ENCODE results near the gene RRP15. TPM values are rescaled to one million over a fixed set of nuclear protein-coding genes. Genes with fewer than 3 reads are reported as not detected.

The RRP15 gene
- total and polyA plus RNA-seq, 2 experiments from 2014 or later, result 5.4 to 25.5 TPM

GRCh38 chr1:218281285-218281684, 3.8 kb upstream of the RRP15 start:
- peak; percentile 13 for DNase-seq
- Histone ChIP-seq H3K27ac (no peak overlapping the region), H3K9ac (no peak overlapping the region), H3K9me3 (ENCODE audit: low read depth) (no peaks in the 10 kb centered on the region), H3K27me3 (replicated peaks; ENCODE audit: insufficient read depth) (no peaks in the 10 kb centered on the region; the same call in 1 of the 2 replicates), H4K20me1 (ENCODE audit: insufficient read depth) (no peaks in the 10 kb centered on the region), H3K79me2 (ENCODE audit: insufficient read depth) (peaks cover 12% of the 10 kb centered on the region), H3F3A (ENCODE audit: insufficient read depth) (no peaks in the 10 kb centered on the region), H3K4me3 (no peak overlapping the region), H2AFZ (no peak overlapping the region), H3K9me2 (ENCODE audit: insufficient read depth) (no peaks in the 10 kb centered on the region), H3K4me1 (ENCODE audit: insufficient read depth) (peaks cover 5% of the 10 kb centered on the region; the same call in 1 of the 2 replicates), H3K36me3 (ENCODE audit: low read depth) (no peaks in the 10 kb centered on the region), H3K4me2 (ENCODE audit: unreplicated experiment) (no peak overlapping the region)
- in situ Hi-C loops (cut with MboI), result no loop called here
- TF ChIP-seq EZH2phosphoT487 (IDR thresholded peaks at IDR 0.05; ENCODE audit: insufficient read depth, low read depth) (no peak), EZH2 (IDR thresholded peaks at IDR 0.05; ENCODE audit: insufficient read depth, poor library complexity, severe bottlenecking) (no peak)
- 67 to 69% methylated on average over 4 of the region's 4 CpGs for WGBS, 2 experiments (ENCODE audit: low coverage in 1 of 2, low lambda C conversion rate in 2 of 2, missing lambda C conversion rate in 2 of 2)

GRCh38 chr1:218284377-218284916, 646 bp upstream of the RRP15 start:
- Histone ChIP-seq H4K20me1 (ENCODE audit: insufficient read depth) (no peaks in the 10 kb centered on the region), H3K4me1 (ENCODE audit: insufficient read depth) (peaks cover 10% of the 10 kb centered on the region; the same call in 1 of the 2 replicates), H3K9me3 (ENCODE audit: low read depth) (no peaks in the 10 kb centered on the region), H3K9ac (peak overlapping the region; percentile 83), H3K27me3 (replicated peaks; ENCODE audit: insufficient read depth) (no peaks in the 10 kb centered on the region), H2AFZ (peak overlapping the region; percentile 100), H3K4me2 (ENCODE audit: unreplicated experiment) (peak overlapping the region; percentile 97), H3K79me2 (ENCODE audit: insufficient read depth) (peaks cover 43% of the 10 kb centered on the region), H3K27ac (peak overlapping the region; percentile 30; the same call in 1 of the 2 replicates), H3K4me3 (peak overlapping the region; percentile 93), H3K36me3 (ENCODE audit: low read depth) (no peaks in the 10 kb centered on the region), H3K9me2 (ENCODE audit: insufficient read depth) (no peaks in the 10 kb centered on the region), H3F3A (ENCODE audit: insufficient read depth) (no peaks in the 10 kb centered on the region)
- no peak for TF ChIP-seq EZH2phosphoT487 (IDR thresholded peaks at IDR 0.05; ENCODE audit: insufficient read depth, low read depth)
- no peak for TF ChIP-seq EZH2 (IDR thresholded peaks at IDR 0.05; ENCODE audit: insufficient read depth, poor library complexity, severe bottlenecking)
- DNase-seq, result peak; percentile 18
- WGBS, 2 experiments (ENCODE audit: low coverage in 1 of 2, low lambda C conversion rate in 2 of 2, missing lambda C conversion rate in 2 of 2), result 7 to 8% methylated on average over 26 of the region's 26 CpGs
- in situ Hi-C loops (cut with MboI), result no loop called here

- Histone ChIP-seq H3K4me2 (ENCODE audit: unreplicated experiment) (no peak overlapping the region), H3F3A (ENCODE audit: insufficient read depth) (no peaks in the 10 kb centered on the region), H3K9me2 (ENCODE audit: insufficient read depth) (no peaks in the 10 kb centered on the region), H3K4me3 (no peak overlapping the region), H4K20me1 (ENCODE audit: insufficient read depth) (no peaks in the 10 kb centered on the region), H3K36me3 (ENCODE audit: low read depth) (no peaks in the 10 kb centered on the region), H3K79me2 (ENCODE audit: insufficient read depth) (peaks cover 92% of the 10 kb centered on the region), H3K27me3 (replicated peaks; ENCODE audit: insufficient read depth) (no peaks in the 10 kb centered on the region), H3K9ac (no peak overlapping the region), H3K4me1 (ENCODE audit: insufficient read depth) (peaks cover 16% of the 10 kb centered on the region), H2AFZ (no peak overlapping the region), H3K9me3 (ENCODE audit: low read depth) (no peaks in the 10 kb centered on the region), H3K27ac (no peak overlapping the region)
- in situ Hi-C loops (cut with MboI), result no loop called here
- DNase-seq, result no peak
- WGBS, 2 experiments (ENCODE audit: low coverage in 1 of 2, low lambda C conversion rate in 2 of 2, missing lambda C conversion rate in 2 of 2), result 74 to 86% methylated on average over 3 of the region's 3 CpGs
- no peak for TF ChIP-seq EZH2 (IDR thresholded peaks at IDR 0.05; ENCODE audit: insufficient read depth, poor library complexity, severe bottlenecking)
- TF ChIP-seq EZH2phosphoT487 (IDR thresholded peaks at IDR 0.05; ENCODE audit: insufficient read depth, low read depth), result no peak
These were observed 7.4 kb downstream of the RRP15 start for GRCh38 chr1:218292515-218292914.

DNA sequence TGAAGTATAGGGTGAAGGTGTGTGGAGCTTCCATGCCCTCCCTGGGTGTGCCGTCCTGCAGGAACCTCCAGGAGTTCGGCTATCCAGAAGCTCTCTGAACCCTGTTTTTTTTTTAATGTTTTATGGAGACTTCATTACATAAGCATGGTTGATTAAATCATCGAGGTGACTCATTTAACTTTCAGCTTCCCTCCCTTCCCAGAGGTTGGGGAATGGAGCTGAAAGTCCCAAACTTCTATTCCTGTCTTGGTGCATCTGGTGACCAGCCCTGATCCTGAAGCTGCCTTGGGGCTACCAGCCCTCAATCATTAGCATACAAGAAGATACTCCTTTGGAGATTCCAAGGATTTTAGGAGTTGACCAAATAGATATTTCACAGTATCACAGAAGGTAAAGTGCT, 9.5 kb downstream of the RRP15 start:
- in situ Hi-C loops (cut with MboI), result no loop called here
- DNase-seq, result peak; percentile 57
- WGBS, 2 experiments (ENCODE audit: low coverage in 1 of 2, low lambda C conversion rate in 2 of 2, missing lambda C conversion rate in 2 of 2), result 50 to 65% methylated on average over 3 of the region's 3 CpGs

More for the DNA sequence above, 9.5 kb downstream of the RRP15 start:
- no peak for TF ChIP-seq EZH2phosphoT487 (IDR thresholded peaks at IDR 0.05; ENCODE audit: insufficient read depth, low read depth)
- no peak for TF ChIP-seq EZH2 (IDR thresholded peaks at IDR 0.05; ENCODE audit: insufficient read depth, poor library complexity, severe bottlenecking)
- H3F3A ChIP-seq (ENCODE audit: insufficient read depth), result no peaks in the 10 kb centered on the region
- H3K9ac ChIP-seq, result no peak overlapping the region
- no peaks in the 10 kb centered on the region for H3K36me3 ChIP-seq (ENCODE audit: low read depth)
- no peaks in the 10 kb centered on the region for H3K27me3 ChIP-seq (replicated peaks; ENCODE audit: insufficient read depth)
- H3K4me1 ChIP-seq (ENCODE audit: insufficient read depth), result peaks cover 31% of the 10 kb centered on the region
- H3K79me2 ChIP-seq (ENCODE audit: insufficient read depth), result peaks cover 87% of the 10 kb centered on the region
- H3K27ac ChIP-seq, result no peak overlapping the region
- H3K9me3 ChIP-seq (ENCODE audit: low read depth), result no peaks in the 10 kb centered on the region
- no peaks in the 10 kb centered on the region for H3K9me2 ChIP-seq (ENCODE audit: insufficient read depth)
- no peaks in the 10 kb centered on the region for H4K20me1 ChIP-seq (ENCODE audit: insufficient read depth)
- no peak overlapping the region for H2AFZ ChIP-seq
- no peak overlapping the region for H3K4me3 ChIP-seq
- peak overlapping the region; percentile 12 for H3K4me2 ChIP-seq (ENCODE audit: unreplicated experiment)

Data from GM23248 (cell line).